Tibial artery (tissue), 4 donors: Measurements from ENCODE around the gene EPHA2.

ENCODE experiments used
- DNase-seq, 2 donors: peaks; one replicate each; pipeline ENCODE4 v3.0.0-alpha.2; 2019
- H3K27ac ChIP-seq, 2 donors: fragments of 200-600 bp; sonication (generic) in 1 of 2; 1 replicate in 1 of 2; 2 replicates in 1 of 2; pipeline ENCODE4 v1.5.1; 2018 to 2019; ENCODE audit warnings: mild to moderate bottlenecking in 1 of 2
- H3K27me3 ChIP-seq, 2 donors: fragments of 200-600 bp; sonication (generic) in 1 of 2; one replicate each; pipeline versions ENCODE4 v1.5.1 to v1.6.0; 2016 to 2019
- H3K36me3 ChIP-seq, 3 donors: fragments of 200-600 bp; sonication (generic) in 2 of 3; one replicate each; pipeline ENCODE4 v1.5.1; 2016 to 2019; ENCODE audit warnings: mild to moderate bottlenecking in 2 of 3
- H3K4me1 ChIP-seq, 4 donors: fragments of 200-600 bp; sonication (generic) in 2 of 4; 1 replicate in 3 of 4; 2 replicates in 1 of 4; pipeline ENCODE4 v1.5.1; 2016 to 2019
- H3K4me3 ChIP-seq, 2 donors: fragments of 200-600 bp; sonication (generic) in 1 of 2; 1 replicate in 1 of 2; 2 replicates in 1 of 2; pipeline ENCODE4 v1.5.1; 2018 to 2019; ENCODE audit warnings: mild to moderate bottlenecking in 2 of 2
- H3K9me3 ChIP-seq, 3 donors: fragments of 200-600 bp; sonication (generic) in 1 of 3; one replicate each; pipeline ENCODE4 v1.5.1; 2016 to 2019
- intact Hi-C: fragments of 100-400 bp; cut with DNase I; formaldehyde crosslinking; loops from one replicate; pipeline ENCODE4 v1.15.0; 2023; ENCODE audit warnings: low total_unique reads
- TF ChIP-seq, protein P1 (sequence below), 2 experiments: fragments of 200-600 bp in 1 of 2; fragments of 450-650 bp in 1 of 2; IDR thresholded peaks; one replicate each; pipeline ENCODE4 v1.5.1; 2017 to 2019; ENCODE audit warnings: antibody characterized with exemption in 2 of 2, mild to moderate bottlenecking in 1 of 2, moderate library complexity in 1 of 2

EPHA2 gene

DNA sequence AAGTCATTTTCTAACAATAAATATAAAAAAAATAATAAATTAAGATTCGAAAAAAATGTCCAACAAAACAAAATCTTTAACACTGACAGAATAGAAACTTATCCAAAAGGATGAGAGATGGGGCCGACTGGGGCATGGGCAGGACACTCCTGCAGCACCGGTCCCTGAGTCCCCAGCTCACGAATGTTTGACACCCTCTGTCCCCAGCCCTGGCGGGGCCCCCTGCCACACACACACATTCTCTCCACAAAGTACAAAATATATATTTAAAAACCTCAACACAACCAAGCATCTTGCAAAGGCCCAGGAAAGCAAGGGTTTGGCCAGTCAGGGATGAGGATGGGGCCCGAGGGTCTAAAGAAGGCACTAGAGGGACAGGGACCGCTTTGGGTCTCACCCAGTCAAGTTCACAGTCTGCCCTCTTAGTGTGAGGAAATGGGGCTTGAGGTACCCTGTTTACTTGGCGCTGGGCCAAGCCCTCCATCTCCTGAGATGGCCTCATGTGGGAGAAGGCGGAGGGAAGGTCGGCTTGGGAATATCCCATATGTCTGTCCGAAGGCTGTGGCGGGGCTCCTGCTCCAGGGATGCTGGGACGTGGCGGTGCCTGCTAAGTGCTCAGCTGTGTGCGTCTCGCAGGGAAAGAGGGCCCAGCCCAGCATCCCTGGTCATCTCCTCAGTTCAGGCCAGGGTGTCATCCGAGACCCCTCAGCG, 31.3 kb downstream of the EPHA2 start:
- Histone ChIP-seq H3K27me3 (no peaks in the 10 kb centered on the region), H3K4me3 (no peak overlapping the region), H3K36me3 (peaks cover 3 to 55% (median 25%) of the 10 kb centered on the region in 3 donors), H3K9me3 (no peaks in the 10 kb centered on the region), H3K4me1 (peaks cover 0 to 21% (median 14%) of the 10 kb centered on the region in 4 donors), H3K27ac (no peak overlapping the region)
- intact Hi-C loops = no loop called here
- TF ChIP-seq, protein P1, sequence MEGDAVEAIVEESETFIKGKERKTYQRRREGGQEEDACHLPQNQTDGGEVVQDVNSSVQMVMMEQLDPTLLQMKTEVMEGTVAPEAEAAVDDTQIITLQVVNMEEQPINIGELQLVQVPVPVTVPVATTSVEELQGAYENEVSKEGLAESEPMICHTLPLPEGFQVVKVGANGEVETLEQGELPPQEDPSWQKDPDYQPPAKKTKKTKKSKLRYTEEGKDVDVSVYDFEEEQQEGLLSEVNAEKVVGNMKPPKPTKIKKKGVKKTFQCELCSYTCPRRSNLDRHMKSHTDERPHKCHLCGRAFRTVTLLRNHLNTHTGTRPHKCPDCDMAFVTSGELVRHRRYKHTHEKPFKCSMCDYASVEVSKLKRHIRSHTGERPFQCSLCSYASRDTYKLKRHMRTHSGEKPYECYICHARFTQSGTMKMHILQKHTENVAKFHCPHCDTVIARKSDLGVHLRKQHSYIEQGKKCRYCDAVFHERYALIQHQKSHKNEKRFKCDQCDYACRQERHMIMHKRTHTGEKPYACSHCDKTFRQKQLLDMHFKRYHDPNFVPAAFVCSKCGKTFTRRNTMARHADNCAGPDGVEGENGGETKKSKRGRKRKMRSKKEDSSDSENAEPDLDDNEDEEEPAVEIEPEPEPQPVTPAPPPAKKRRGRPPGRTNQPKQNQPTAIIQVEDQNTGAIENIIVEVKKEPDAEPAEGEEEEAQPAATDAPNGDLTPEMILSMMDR (IDR thresholded peaks at IDR 0.05) = no peak
- DNase-seq = no peak

DNA sequence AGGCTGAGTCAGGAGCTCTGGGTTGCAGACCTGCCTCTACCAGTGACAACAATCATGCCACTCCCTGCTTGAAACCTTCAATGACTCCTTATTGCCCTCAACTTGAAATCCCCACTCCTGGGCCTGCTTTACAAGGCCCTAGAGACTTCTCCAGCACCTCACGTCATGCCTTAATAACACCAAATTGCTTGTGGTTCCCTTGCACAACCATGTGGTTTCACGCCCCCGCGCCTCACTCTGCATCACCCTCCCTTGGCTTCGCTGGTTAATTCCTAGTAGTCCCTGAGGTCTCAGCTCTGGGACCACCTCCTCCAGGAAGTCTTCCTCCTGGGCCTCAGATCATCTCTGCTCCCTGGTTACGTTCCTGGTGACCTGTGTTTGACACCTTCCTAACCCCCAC, 33.0 kb downstream of the EPHA2 start:
- intact Hi-C loops = no loop called here
- no peaks in the 10 kb centered on the region for H3K27me3 ChIP-seq
- peaks cover 3 to 39% (median 15%) of the 10 kb centered on the region in 3 donors for H3K36me3 ChIP-seq
- no peaks in the 10 kb centered on the region for H3K9me3 ChIP-seq
- no peak for DNase-seq
- H3K4me3 ChIP-seq = no peak overlapping the region
- peaks cover 0 to 11% (median 8%) of the 10 kb centered on the region in 4 donors for H3K4me1 ChIP-seq
- TF ChIP-seq, protein P1 (IDR thresholded peaks at IDR 0.05) = no peak
- H3K27ac ChIP-seq = no peak overlapping the region

DNA sequence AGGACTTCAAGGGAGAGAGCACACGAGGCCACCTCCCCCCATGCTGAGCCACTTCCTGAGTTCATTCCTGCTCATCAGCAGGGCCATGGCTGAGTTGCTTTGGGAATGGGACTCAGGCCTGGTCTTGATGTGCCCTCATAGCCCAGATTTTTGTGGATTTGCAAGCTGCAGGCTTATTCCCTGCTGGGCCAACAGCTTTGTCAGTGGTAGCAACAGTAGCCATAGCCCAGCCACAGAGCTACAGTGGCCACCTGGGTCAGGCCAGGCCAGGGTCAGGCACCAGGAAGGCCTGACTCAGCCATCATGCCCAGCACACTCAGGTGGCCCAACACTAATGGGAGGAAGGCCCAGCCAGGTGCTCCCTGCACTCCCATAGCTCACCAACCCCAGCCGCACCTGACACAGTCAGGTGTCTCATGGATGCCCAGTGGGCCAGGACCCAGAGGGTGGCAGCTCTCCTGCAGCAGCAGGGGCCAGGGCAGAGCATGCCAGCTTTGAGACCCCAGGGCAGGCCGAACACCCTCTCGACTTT, 33.5 kb downstream of the EPHA2 start:
- no peak overlapping the region for H3K27ac ChIP-seq
- no peaks in the 10 kb centered on the region for H3K27me3 ChIP-seq
- TF ChIP-seq, protein P1 (IDR thresholded peaks at IDR 0.05) = no peak
- no peak overlapping the region for H3K4me3 ChIP-seq
- intact Hi-C loops = no loop called here
- H3K9me3 ChIP-seq = no peaks in the 10 kb centered on the region
- DNase-seq = no peak
- peaks cover 0 to 6% (median 4%) of the 10 kb centered on the region in 4 donors for H3K4me1 ChIP-seq
- H3K36me3 ChIP-seq = peaks cover 3 to 35% (median 15%) of the 10 kb centered on the region in 3 donors

DNA sequence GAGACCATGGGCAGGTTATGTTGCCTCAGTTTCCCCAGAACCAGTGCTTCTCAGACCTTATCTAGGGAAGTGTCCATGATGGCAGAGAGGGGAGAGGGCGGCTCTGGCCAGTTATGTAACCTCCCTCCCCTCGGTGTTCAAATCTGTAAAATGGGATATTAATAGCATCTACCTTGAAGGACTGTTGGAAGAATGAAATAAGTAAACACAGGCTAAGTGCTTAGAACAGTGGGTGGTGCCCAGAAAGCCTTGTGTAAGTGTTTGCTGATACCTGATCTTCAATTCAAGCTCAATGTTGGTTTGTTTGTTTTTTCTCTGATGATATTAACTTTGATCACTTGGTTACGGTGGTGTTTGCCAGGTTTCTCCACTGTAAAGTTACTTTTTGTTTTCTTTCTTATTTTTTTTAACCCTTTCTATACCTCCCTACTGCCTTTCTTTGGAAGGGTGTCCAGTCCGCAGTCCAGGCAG, 34.9 kb downstream of the EPHA2 start:
- H3K27ac ChIP-seq = no peak overlapping the region
- H3K4me1 ChIP-seq = no peaks in the 10 kb centered on the region
- no peak overlapping the region for H3K4me3 ChIP-seq

DNA sequence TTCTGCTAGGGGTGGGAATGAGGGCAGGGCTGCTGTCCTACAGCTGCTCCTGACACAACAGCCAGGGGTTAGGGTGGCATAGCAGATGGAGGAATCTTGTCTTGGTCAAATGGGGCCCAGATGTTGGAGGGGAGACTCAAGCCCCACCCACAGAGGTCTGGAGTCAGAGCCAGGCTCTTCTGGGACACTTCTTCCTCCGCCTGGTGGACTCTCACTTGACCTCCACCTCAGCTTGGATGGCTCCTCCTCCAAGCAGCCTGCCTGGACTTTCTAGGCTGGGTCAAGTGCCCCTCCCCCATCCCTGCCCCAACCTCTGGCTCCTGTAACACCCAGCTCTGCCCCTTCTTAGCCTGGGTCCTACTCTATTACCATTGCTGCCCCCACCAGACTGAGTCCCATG, 35.5 kb downstream of the EPHA2 start:
- Histone ChIP-seq H3K27ac (no peak overlapping the region), H3K27me3 (no peaks in the 10 kb centered on the region), H3K36me3 (peaks cover 3 to 15% (median 15%) of the 10 kb centered on the region in 3 donors), H3K4me3 (no peak overlapping the region), H3K4me1 (no peaks in the 10 kb centered on the region), H3K9me3 (no peaks in the 10 kb centered on the region)
- DNase-seq = no peak
- intact Hi-C loops = no loop called here
- TF ChIP-seq, protein P1 (IDR thresholded peaks at IDR 0.05) = no peak

More for the DNA sequence above, 34.9 kb downstream of the EPHA2 start:
- DNase-seq = no peak
- no peaks in the 10 kb centered on the region for H3K9me3 ChIP-seq
- H3K36me3 ChIP-seq = peaks cover 3 to 21% (median 15%) of the 10 kb centered on the region in 3 donors
- H3K27me3 ChIP-seq = no peaks in the 10 kb centered on the region
- TF ChIP-seq, protein P1 (IDR thresholded peaks at IDR 0.05) = no peak
- intact Hi-C loops = no loop called here
